Fibroblast of skin of right biceps (primary cell): ENCODE results near the gene CKMT1B.
"Not testable (repeated sequence)": the region's sequence is repeated elsewhere in the genome, so short reads cannot be mapped to it uniquely, and the experiment has no call there.

Experiments used
- DNase-seq: peaks from one replicate; pipeline ENCODE4 v3.0.0-alpha.2; 2013

CKMT1B gene

DNA sequence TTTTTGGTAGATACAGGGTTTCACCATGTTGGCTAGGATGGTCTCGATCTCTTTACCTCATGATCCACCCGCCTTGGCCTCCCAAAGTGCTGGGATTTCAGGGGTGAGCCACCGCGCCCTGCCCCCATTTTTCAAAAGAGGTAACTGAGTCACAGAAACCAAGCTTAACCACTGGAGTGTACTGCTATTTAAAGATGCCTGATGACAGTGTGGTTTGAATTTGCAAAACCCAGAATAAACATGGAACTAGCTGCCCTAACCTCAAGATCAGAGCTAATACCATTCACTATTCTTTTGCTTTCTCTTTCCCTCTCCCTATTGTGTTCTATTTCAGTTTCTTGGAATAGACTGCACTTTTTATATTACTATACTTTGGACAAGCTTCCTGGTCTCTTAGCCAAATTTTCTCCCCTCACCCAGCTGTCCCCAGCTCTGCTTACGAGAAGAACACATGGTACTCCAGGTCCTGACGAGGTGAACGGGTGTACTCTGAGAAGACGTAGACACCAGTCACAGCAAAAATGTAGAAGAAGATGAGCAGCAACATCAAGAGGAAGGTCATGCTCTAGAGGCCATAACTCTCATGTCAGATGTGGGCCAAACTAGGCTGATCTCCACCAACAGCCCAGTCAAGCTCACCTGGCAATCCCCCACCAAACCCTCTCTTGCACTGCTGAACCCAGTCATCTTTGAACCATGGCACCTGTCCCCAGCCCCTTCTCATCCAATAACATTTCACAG is 44.8 kb downstream of the CKMT1B start:
- DNase-seq: not testable (repeated sequence)
